HEK293 (cell line): Measurements from ENCODE around the gene ANKRD33B.

Experiments used
- CTCF ChIA-PET: fragments of 350-600 bp; formaldehyde crosslinking; extraction: SDS; loops from one replicate; lab custom pipeline; 2021; ENCODE audit warnings: antibody characterized with exemption; lab: Yijun Ruan, JAX
- POLR2A ChIA-PET: fragments of 300-600 bp; formaldehyde crosslinking; extraction: SDS; loops from one replicate; lab custom pipeline; 2020; ENCODE audit warnings: antibody characterized with exemption, inconsistent platforms; lab: Yijun Ruan, JAX
- H3K27ac ChIP-seq: fragments of 200-500 bp; sonication (Bioruptor generic); 2 replicates; pipeline ENCODE4 v1.5.1; 2014; ENCODE audit warnings: low read depth, low read length, control low read depth, inconsistent platforms; ENCODE audit errors: extremely low read depth
- H3K36me3 ChIP-seq, 2 experiments: fragments of 200-500 bp in 1 of 2; sonication (Bioruptor generic) in 1 of 2; 1 replicate in 1 of 2; 2 replicates in 1 of 2; pipeline ENCODE4 v1.5.1; 2014 to 2017; ENCODE audit warnings: inconsistent platforms in 2 of 2, low read length in 2 of 2; ENCODE audit not compliant: control insufficient read depth in 2 of 2, insufficient read depth in 1 of 2
- H3K4me1 ChIP-seq: fragments of 200-500 bp; sonication (Bioruptor generic); 2 replicates; pipeline ENCODE4 v1.5.1; 2014; ENCODE audit warnings: mild to moderate bottlenecking, low read length, inconsistent platforms; ENCODE audit not compliant: control insufficient read depth, insufficient read depth
- H3K4me3 ChIP-seq: 2 replicates; pipeline ENCODE4 v1.5.1; 2011; ENCODE audit warnings: low read depth, mild to moderate bottlenecking, control low read depth, low read length, moderate library complexity
- H3K9me3 ChIP-seq: fragments of 200-500 bp; sonication (Bioruptor generic); 2 replicates; pipeline ENCODE4 v1.5.1; 2014; ENCODE audit warnings: low read depth, low read length, inconsistent platforms; ENCODE audit not compliant: control insufficient read depth, insufficient read depth
- GLI2 ChIP-seq: fragments of 450-650 bp; formaldehyde crosslinking; IDR thresholded peaks from 2 replicates; pipeline ENCODE4; 2017; ENCODE audit warnings: missing biosample characterization, missing genetic modification characterization, low read depth, borderline replicate concordance
- GLI4 ChIP-seq: fragments of 450-650 bp; formaldehyde crosslinking; IDR thresholded peaks from 2 replicates; pipeline ENCODE4 v1.5.1; 2016; ENCODE audit warnings: missing biosample characterization, missing genetic modification characterization
- KLF16 ChIP-seq: fragments of 450-650 bp; formaldehyde crosslinking; IDR thresholded peaks from 2 replicates; pipeline ENCODE4 v1.5.1; 2017; ENCODE audit warnings: missing biosample characterization, missing genetic modification characterization
- KLF7 ChIP-seq: fragments of 450-650 bp; formaldehyde crosslinking; IDR thresholded peaks from 2 replicates; pipeline ENCODE4 v1.5.1; 2016; ENCODE audit warnings: missing biosample characterization, missing genetic modification characterization, borderline replicate concordance
- OSR2 ChIP-seq: fragments of 450-650 bp; formaldehyde crosslinking; IDR thresholded peaks from 2 replicates; pipeline ENCODE4 v1.5.1; 2016; ENCODE audit warnings: missing biosample characterization, missing genetic modification characterization
- YY1 ChIP-seq: fragments of 450-650 bp; formaldehyde crosslinking; IDR thresholded peaks from 2 replicates; pipeline ENCODE4 v1.5.1; 2018; ENCODE audit warnings: missing biosample characterization, missing genetic modification characterization
- ZBTB49 ChIP-seq: fragments of 450-650 bp; formaldehyde crosslinking; IDR thresholded peaks from 2 replicates; pipeline ENCODE4 v1.5.1; 2016; ENCODE audit warnings: missing biosample characterization, missing genetic modification characterization, low read depth
- ZEB2 ChIP-seq: fragments of 450-650 bp; formaldehyde crosslinking; IDR thresholded peaks from 2 replicates; pipeline ENCODE4 v1.5.1; 2016; ENCODE audit warnings: missing biosample characterization, missing genetic modification characterization
- ZNF148 ChIP-seq: fragments of 450-650 bp; formaldehyde crosslinking; IDR thresholded peaks from 2 replicates; pipeline ENCODE4 v1.5.0; 2017; ENCODE audit warnings: missing biosample characterization, missing genetic modification characterization, borderline replicate concordance
- ZNF174 ChIP-seq: fragments of 450-650 bp; formaldehyde crosslinking; IDR thresholded peaks from 2 replicates; pipeline ENCODE4 v1.5.0; 2017; ENCODE audit warnings: missing biosample characterization, mild to moderate bottlenecking, missing genetic modification characterization
- ZNF175 ChIP-seq: fragments of 450-650 bp; formaldehyde crosslinking; IDR thresholded peaks from 2 replicates; pipeline ENCODE4 v1.5.1; 2016; ENCODE audit warnings: missing biosample characterization, missing genetic modification characterization
- ZNF248 ChIP-seq: fragments of 450-650 bp; formaldehyde crosslinking; IDR thresholded peaks from 2 replicates; pipeline ENCODE4 v1.5.1; 2017; ENCODE audit warnings: missing biosample characterization, missing genetic modification characterization
- ZNF274 ChIP-seq, 2 experiments: fragments of 200-500 bp in 1 of 2; fragments of 450-650 bp in 1 of 2; sonication (Bioruptor generic) in 1 of 2; formaldehyde crosslinking in 1 of 2; IDR thresholded peaks; 2 replicates each; pipeline versions ENCODE4 v1.5.1 to v1.6.1; 2014 to 2016; ENCODE audit warnings: borderline replicate concordance in 1 of 2, inconsistent platforms in 1 of 2, low read length in 1 of 2, missing biosample characterization in 1 of 2, missing genetic modification characterization in 1 of 2
- ZNF311 ChIP-seq: fragments of 450-650 bp; formaldehyde crosslinking; IDR thresholded peaks from 2 replicates; pipeline ENCODE4 v1.5.1; 2017; ENCODE audit warnings: missing biosample characterization, missing genetic modification characterization, borderline replicate concordance
- ZNF391 ChIP-seq: fragments of 450-650 bp; formaldehyde crosslinking; IDR thresholded peaks from 2 replicates; pipeline ENCODE4 v1.5.1; 2016; ENCODE audit warnings: low read depth, missing biosample characterization, missing genetic modification characterization, borderline replicate concordance
- ZNF544 ChIP-seq: fragments of 450-650 bp; formaldehyde crosslinking; IDR thresholded peaks from 2 replicates; pipeline ENCODE4 v1.5.0; 2017; ENCODE audit warnings: missing biosample characterization, missing genetic modification characterization
- ZNF596 ChIP-seq: fragments of 450-650 bp; IDR thresholded peaks from 2 replicates; pipeline ENCODE4 v1.5.0; 2018; ENCODE audit warnings: missing biosample characterization, mild to moderate bottlenecking, missing genetic modification characterization, moderate library complexity
- ZNF639 ChIP-seq: fragments of 450-650 bp; formaldehyde crosslinking; IDR thresholded peaks from 2 replicates; pipeline ENCODE4 v1.5.1; 2016; ENCODE audit warnings: missing biosample characterization, missing genetic modification characterization
- ZNF664 ChIP-seq: fragments of 450-650 bp; formaldehyde crosslinking; IDR thresholded peaks from 2 replicates; pipeline ENCODE4 v1.5.1; 2016; ENCODE audit warnings: missing biosample characterization, missing genetic modification characterization
- ZNF670 ChIP-seq: fragments of 450-650 bp; formaldehyde crosslinking; IDR thresholded peaks from 2 replicates; pipeline ENCODE4 v1.5.1; 2016; ENCODE audit warnings: missing biosample characterization, missing genetic modification characterization, low read depth
- ZNF776 ChIP-seq: fragments of 450-650 bp; formaldehyde crosslinking; IDR thresholded peaks from 2 replicates; pipeline ENCODE4 v1.5.0; 2017; ENCODE audit warnings: missing biosample characterization, missing genetic modification characterization, borderline replicate concordance
- ZNF777 ChIP-seq: fragments of 450-650 bp; formaldehyde crosslinking; IDR thresholded peaks from 2 replicates; pipeline ENCODE4 v1.5.1; 2017; ENCODE audit warnings: missing biosample characterization, missing genetic modification characterization, borderline replicate concordance
- ZSCAN4 ChIP-seq: fragments of 450-650 bp; formaldehyde crosslinking; IDR thresholded peaks from 2 replicates; pipeline ENCODE4 v1.5.1; 2017; ENCODE audit warnings: missing biosample characterization, missing genetic modification characterization

The ANKRD33B gene

GRCh38 chr5:10680876-10681481 lies 117.1 kb downstream of the ANKRD33B start (continued):
- TF ChIP-seq ZNF174 (tag by site-specific recombination): no peak
- no peak for TF ChIP-seq ZNF776
- TF ChIP-seq ZNF639 (tag by site-specific recombination): no peak
- TF ChIP-seq, all 188 proteins: peak for 0

GRCh38 chr5:10681731-10682679 lies 118.1 kb downstream of the ANKRD33B start:
- TF ChIP-seq ZNF148: no peak
- no peak for TF ChIP-seq ZBTB49 (tag by site-specific recombination)
- no peak for TF ChIP-seq ZNF596
- no peak for TF ChIP-seq ZEB2
- TF ChIP-seq ZNF248 (tag by site-specific recombination): no peak
- TF ChIP-seq ZNF777 (tag by site-specific recombination): no peak
- TF ChIP-seq YY1: no peak
- no peak for TF ChIP-seq KLF16
- no peak for TF ChIP-seq KLF7 (tag by site-specific recombination)
- no peak for TF ChIP-seq ZNF175 (tag by site-specific recombination)
- no peak for TF ChIP-seq GLI2 (tag by site-specific recombination)
- ChIA-PET POLR2A (no interaction called here), CTCF (interaction anchor here (0.6 to 1.2 kb wide), 7 partner anchors 20 to 420 kb away, joined by 3 to 5 read pairs (median 3); no protein-coding TSS in a partner anchor)
- H3K27ac ChIP-seq: no peak overlapping the region
- H3K36me3 ChIP-seq: peaks cover 0 to 41% of the 10 kb centered on the region in 2 experiments; a peak in 1 of 3 replicates
- no peaks in the 10 kb centered on the region for H3K9me3 ChIP-seq
- no peaks in the 10 kb centered on the region for H3K4me1 ChIP-seq
- H3K4me3 ChIP-seq: no peak overlapping the region

GRCh38 chr5:10682801-10683525 lies 119.1 kb downstream of the ANKRD33B start:
- ChIA-PET CTCF (interaction anchor here (0.6 to 1.2 kb wide), 3 partner anchors 19 to 268 kb away, joined by 3 to 5 read pairs (median 3); no protein-coding TSS in a partner anchor), POLR2A (no interaction called here)
- Histone ChIP-seq H3K4me1 (no peaks in the 10 kb centered on the region), H3K4me3 (no peak overlapping the region), H3K36me3 (peaks cover 0 to 35% of the 10 kb centered on the region in 2 experiments; a peak in 1 of 3 replicates), H3K9me3 (no peaks in the 10 kb centered on the region), H3K27ac (no peak overlapping the region)
- TF ChIP-seq GLI4: no peak
- no peak for TF ChIP-seq ZNF391 (tag by site-specific recombination)
- no peak for TF ChIP-seq ZNF664 (tag by site-specific recombination)
- no peak for TF ChIP-seq ZNF544 (tag by site-specific recombination)
- no peak for TF ChIP-seq OSR2 (tag by site-specific recombination)
- no peak for TF ChIP-seq ZNF670 (tag by site-specific recombination)
- no peak for TF ChIP-seq ZNF274 (IDR thresholded peaks at IDR 0.05; ENCODE audit: low read length)
- TF ChIP-seq ZNF274 (tag by site-specific recombination; IDR thresholded peaks at IDR 0.05; ENCODE audit: borderline replicate concordance): no peak
- TF ChIP-seq ZNF248 (tag by site-specific recombination): no peak
- no peak for TF ChIP-seq ZNF311 (tag by site-specific recombination)
- no peak for TF ChIP-seq ZSCAN4 (tag by site-specific recombination)
